Stimulated activated CD4-positive, alpha-beta T cell treated with anti-CD3 and anti-CD28 coated beads, Interleukin-12 subunit alpha, Interleukin-12 subunit beta, amount 100 ng/mL, for 48 hours (primary cell): ENCODE measurements around the gene MCM8.

Experiments used
- DNase-seq, 3 donors: peaks; one replicate each; pipeline ENCODE4 v3.0.0-alpha.2; 2020; ENCODE audit warnings: low read depth in 2 of 3, low spot score in 1 of 3

The MCM8 gene

DNA sequence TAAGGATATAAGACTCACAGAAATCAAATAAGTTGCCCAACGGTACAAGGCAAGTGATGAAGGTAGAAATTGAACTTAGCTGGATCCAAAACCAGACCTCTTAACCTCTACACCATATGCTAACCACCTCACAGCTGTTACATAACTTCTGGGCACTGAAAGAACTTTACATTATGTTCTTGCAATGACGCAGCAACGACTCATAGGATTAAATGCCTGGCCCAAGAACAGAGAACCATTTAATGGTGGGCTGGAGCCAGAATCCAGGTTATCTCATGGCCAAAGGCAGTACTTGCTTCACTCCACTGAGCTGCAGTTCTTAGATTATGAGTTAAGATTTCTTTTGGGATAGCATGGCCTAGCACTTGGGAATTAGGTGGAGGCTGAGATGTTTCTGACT, 4.5 kb upstream of the MCM8 start:
- no peak for DNase-seq

DNA sequence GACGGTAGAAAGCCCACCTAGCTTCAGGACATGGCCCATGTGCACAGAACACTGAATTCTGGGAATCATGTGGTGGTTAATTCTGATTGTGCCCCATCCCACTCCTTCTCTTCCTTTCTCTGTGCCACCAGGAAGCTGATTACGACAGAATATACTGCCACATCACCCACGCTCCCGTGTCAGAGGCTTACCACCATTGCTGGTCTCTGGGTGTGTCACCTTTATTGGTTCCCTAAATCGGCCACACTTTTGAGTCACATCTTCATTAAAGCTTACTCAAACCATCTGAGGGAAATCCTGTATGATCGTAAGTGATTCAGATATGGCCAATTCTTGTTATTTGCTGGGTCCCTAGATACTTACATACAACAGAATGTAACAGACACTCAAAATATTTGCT, 3.2 kb upstream of the MCM8 start:
- peak; percentile 34 to 42 (median 35) for DNase-seq

DNA sequence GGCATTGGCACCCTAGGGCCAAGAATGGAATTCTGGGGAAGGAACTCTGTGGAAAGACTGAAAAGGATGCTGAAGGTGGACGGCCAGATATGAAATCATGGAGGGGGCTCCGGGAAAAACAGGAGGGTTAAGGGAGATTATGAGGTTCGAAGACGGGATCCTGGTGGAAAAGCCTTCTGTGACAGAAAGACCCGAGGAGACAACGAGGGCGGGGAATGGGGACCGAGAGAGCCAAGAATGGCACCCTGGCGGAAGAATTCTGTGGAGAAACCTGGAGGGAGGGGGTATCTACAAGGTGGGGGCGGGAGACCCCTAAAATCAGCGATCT, 545 bp upstream of the MCM8 start:
- DNase-seq, result no peak

DNA sequence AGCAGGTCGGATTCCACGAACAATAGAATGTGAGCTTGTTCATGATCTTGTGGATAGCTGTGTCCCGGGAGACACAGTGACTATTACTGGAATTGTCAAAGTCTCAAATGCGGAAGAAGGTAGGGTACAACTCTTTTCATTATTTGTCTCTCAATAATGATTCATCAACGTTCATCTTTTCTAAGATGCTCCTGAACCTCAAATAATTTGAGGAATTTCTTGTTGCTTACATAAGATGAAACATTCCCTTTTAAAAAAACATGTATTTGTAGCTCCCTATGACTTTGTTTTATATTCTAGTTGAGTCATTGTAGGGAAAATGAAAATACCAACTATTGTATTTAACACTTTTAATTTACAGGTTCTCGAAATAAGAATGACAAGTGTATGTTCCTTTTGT, 17.0 kb downstream of the MCM8 start:
- no peak for DNase-seq

DNA sequence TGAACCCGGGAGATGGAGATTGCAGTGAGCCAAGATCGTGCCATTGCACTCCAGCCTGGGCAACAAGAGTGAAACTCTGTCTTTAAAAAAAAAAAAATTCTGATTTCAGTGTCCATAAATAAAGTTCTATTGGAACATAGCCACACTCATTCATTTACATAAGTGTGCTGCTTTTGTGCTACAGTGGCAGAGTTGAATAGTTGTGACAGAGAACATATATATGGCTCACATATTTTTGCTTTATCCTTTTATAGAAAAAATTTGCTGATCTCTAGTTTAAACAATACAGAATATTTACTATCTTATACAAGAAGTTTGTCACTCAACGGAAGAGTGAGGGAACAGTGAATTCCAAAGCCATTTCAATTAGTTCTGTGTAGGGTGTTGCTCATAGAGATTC, 18.0 kb downstream of the MCM8 start:
- no peak for DNase-seq

DNA sequence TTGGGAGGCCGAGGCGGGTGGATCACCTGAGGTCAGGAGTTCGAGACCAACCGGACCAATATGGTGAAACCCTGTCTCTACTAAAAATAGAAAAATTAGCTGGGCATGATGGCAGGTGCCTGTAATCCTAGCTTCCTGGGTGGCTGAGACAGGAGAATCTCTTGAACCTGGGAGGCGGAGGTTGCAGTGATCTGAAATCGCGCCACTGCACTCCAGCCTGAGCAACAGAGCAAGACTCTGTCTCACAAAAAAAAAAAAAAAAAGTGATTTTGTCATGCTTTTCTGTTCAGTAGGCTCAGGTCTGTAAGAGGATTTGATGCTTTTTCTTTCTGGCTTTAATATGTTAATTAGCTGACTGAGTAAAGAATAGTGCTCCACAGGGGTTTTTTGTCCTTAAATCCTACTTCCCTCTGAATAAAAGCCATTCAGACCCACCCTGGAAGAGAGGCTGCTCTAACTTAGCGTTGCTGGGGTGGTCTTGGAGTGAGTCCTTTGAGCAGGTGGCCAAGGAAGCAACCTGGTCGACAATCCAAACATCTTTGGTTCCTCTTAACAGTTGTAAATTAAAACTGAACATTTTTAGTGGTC, 19.0 kb downstream of the MCM8 start:
- DNase-seq, result no peak

DNA sequence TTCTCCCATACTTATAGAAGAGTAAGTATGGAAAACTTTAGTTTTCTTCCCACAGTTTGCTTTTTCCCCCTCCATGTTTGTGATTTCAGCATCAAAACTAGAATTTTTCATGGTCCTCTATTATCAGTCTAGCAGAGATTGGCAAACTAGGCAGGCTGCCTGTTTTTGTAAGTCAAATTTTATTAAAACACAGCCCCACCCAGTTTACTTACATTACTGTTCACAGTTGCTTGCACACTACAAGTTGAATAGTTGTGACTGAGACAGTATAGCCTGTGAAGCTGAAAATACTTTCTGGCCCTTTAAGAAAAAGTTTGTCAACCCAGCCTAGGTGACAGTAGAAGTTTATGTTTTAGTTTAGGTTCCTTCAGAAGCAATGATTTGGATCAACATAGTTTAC, 19.5 kb downstream of the MCM8 start:
- no peak for DNase-seq

DNA sequence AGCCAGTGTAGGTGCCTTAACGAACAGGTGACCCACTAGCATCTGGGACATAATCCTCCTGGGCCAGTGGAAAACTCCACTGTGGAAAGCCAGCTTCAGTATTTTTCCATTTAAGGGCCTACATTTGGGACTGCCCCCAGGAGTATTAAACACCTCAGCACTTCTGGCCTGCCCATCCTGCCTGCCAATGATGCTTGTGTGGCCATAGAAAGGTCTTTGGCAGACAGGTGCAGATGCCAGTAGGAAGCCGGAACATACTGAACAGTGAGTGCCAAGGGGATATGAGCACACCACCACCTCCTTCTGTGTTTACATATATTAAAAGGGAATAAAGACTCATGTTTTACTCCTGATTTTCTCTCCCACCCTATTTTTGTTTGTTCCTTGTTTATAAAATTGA, 19.9 kb downstream of the MCM8 start:
- no peak for DNase-seq

DNA sequence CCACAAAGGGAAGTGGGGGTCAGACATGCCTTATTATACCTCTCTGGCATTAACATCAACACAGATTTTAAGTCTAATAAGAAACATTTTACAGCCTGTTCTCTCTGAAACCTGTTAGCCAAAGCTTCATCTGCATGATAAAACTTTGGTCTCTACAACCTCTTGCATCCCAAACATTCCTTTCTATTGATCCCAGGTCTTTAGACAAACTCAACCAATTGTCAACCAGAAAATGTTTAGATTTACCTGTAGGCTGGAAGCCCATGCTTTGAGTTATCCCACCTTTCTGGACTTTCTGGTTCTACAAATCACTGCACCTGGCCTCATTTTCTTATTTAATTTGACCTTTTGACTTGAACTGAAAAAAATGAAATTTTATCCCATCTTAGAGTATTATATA, 20.8 kb downstream of the MCM8 start:
- DNase-seq, result no peak

DNA sequence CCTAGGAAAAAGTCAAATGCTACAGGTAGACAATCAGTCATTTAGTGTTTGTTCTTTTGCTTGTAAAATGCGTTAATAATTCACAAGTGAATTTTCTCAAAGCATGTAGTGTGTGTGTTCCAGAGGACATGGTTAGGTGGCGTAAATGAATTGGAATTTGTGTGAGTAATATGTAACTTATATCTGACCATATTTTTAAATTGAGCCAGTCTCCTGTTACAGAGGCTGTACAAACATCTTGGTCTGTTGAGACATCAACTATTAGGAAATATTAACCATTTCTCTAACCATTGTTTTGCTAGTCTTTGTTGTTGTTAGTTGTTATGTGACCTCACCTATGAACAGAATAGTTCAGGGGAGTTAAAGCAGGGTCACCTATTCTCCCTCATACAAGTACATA, 22.7 kb downstream of the MCM8 start:
- no peak for DNase-seq

DNA sequence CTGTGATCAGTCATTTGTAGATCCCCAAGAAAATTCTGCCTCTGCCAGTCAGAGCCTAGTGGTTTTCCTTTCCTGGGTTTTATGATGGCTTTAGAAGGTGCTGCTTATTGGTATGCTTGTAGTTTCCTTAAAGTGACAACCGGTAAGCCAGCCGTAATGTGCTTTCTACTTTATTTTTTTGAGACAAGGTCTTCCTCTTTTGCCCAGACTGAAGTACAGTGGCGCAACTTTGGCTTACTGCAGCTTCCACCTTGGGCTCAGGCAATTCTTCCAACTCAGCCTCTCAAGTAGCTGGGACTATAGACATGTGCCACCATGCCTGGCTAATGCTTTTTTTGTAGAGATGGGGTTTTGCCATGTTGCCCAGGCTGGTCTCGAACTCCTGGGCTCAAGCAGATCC, 23.5 kb downstream of the MCM8 start:
- DNase-seq, result no peak

DNA sequence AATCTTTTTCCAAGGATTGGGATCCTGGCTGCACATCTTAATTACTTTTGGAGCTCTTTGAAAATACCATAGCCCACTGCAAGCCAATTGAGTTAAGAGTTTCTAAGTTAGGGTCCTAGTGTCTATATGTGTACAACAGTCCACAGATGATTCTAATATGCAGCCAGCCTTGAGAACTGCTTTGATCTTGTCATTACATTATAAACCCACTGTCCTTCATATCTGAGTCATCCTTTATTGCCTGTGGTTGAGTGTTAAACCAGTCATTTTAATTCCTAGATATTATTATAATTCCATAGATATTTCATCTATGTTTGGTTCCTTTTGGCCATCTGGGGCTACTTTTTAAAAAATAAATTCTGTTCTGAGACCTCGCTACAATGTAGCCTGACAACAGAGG, 24.1 kb downstream of the MCM8 start:
- no peak for DNase-seq

DNA sequence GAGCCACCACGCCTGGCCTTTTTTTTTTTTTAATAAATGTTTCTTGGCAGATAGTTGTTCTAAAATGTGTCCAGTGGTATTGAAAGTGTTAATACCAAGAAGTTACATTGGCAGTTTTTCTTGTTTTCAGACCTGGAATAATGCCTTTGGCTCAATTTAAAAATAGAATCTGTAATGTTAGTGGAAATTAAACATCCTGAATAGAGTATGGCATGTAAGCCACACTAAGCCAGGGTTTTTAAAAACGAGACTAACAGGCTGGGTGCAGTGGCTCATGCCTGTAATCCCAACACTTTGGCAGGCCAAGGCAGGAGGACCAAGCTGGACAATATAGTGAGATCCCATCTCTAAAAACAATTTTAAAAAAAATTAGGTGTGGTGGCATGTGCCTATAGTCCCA, 25.3 kb downstream of the MCM8 start:
- DNase-seq, result no peak

DNA sequence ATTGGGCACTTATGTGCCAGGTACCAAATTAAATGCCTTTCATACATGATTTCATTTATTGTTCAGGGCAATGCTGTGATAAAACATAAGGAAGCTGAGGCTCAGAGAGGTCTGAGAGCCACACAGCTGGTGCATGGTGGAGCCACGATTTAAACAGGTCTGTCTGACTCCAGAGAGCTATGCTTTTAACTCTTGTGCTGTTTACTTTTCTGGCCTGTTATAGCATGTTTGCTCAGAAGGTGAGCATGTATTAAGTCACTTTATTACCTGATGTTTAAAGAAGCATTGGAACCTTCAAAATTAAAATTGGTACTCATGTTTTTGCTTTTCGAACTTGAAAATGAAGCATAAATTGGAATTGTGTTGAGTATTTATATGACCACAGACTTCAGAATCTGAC, 26.8 kb downstream of the MCM8 start:
- DNase-seq, result no peak

DNA sequence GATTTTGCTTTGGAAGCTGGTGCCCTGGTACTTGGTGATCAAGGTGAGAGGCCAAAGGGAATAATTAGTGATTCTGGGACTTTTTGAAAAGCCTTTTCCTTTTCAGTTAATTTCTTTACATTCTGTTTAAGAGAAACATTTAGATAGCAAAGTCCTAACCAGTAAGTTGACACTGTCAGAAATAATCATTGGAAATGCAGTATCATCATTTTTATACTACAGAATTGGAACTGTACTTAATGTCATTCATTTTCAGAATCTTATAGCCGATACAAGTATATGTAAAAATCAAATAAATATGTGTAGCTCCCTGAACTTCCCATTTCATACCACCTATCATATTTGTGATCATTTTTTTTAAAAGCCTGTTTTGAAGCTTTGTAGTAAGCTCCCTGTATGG, 27.5 kb downstream of the MCM8 start:
- DNase-seq, result no peak

DNA sequence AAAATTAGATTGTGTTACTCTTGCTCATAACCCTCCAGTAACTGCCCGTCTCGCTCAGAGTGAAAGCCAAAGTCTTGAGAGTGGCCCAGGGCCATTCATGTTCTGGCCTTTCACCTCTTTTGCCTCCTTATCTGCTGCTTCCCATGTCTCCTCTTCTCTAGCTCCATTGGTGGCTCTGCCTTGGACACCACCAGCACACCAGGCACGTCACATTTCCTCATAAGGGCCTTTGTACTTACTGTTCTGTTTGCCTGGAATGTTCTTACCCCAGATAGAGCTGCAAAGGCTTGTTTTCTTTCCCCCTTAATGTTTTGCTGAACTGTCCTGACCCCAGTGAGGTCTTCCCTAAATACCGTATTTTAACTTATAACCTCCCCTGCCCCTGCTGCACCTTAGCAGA, 29.3 kb downstream of the MCM8 start:
- DNase-seq, result no peak

DNA sequence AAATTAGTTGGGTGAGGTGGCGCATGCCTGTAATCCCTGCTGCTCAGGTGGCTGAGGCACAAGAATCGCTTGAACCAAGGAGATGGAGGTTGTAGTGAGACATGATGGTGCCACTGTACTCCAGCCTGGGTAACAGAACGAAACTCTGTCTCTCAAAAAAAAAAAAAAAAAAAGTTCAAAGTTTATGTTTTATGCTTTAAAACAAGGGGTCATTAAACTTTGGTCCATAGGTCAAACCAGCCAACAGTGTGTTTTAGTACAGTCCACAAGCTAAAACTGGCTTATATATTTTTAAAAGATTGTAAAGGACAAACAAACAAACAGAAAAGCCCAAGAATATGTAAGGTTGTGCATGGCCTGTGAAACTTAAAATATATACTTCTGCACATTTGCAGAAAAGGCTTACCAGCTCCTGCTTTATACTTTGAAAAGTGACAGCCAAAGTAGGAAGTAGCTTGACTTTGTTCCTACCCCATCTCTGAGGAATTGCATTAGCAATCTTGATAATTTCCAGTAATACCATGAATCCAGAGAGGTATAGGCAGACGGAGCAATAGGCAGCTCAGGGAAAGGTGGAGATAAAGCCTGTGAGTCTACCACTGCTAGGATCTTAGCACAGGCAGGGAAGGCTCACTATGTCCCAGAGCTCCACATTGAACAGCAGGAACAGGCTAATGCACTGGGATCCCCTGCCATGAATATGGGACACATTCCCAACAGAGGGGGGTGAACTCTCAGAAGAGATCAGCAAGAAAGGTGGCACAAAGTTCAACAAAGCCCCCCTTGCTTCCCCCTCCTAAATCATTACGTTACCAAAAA, 30.5 kb downstream of the MCM8 start:
- DNase-seq, result no peak

DNA sequence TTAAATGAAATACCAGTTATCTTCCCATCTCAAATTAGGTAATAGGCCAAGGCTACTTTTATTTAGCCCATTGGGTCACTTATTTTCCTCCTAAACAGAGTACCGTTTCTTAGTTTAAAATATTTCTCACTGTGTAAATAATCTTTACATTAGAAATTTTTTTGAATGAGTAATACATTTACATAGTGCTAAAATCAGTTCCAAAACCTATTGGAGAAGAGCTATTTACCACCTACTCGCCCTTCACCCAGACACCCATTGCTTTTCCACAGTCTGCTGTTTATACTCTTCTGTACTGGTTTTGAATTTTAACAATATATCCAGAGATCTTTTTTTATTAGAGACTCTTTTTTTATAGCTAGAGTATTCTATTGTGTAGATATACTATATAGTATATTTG, 36.9 kb downstream of the MCM8 start:
- no peak for DNase-seq

DNA sequence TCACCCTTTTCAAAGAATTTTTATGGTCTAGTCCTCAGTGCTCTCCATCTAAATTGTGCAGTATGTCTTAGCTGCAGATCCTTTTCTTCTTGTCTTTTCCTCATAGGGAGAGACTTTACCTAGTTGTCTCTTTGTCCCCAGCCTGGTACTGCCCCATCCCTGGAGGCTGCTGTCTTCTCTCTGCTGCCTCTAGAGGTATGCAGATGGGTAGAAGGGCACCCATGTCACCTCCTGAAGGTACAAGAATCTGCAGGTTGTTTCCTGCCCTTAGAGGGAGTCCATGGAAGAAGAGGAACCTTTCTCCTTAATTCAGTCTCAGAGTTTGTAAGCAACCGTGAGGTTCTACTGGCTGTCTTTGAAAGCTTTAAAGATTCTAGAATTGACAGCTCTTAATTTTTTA, 39.1 kb downstream of the MCM8 start:
- DNase-seq, result no peak

DNA sequence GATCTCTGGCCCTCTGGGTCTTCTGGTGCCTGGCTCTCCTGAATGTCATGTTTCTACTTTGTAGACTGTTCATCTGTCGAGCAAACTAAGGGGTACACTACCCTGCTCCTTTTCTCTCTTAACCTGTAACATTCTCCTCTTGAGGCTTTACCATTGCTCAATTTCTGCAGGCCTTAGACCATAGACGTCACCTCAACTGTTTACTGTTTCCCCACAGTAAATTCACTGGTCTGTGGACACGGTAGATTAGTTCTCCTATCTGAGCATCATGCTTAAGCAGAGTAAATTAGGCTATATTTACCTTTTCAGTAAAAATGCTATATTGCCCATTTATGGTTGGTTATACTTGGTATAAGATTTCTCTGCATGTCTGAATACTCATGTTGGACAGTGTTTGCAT, 40.5 kb downstream of the MCM8 start:
- no peak for DNase-seq

DNA sequence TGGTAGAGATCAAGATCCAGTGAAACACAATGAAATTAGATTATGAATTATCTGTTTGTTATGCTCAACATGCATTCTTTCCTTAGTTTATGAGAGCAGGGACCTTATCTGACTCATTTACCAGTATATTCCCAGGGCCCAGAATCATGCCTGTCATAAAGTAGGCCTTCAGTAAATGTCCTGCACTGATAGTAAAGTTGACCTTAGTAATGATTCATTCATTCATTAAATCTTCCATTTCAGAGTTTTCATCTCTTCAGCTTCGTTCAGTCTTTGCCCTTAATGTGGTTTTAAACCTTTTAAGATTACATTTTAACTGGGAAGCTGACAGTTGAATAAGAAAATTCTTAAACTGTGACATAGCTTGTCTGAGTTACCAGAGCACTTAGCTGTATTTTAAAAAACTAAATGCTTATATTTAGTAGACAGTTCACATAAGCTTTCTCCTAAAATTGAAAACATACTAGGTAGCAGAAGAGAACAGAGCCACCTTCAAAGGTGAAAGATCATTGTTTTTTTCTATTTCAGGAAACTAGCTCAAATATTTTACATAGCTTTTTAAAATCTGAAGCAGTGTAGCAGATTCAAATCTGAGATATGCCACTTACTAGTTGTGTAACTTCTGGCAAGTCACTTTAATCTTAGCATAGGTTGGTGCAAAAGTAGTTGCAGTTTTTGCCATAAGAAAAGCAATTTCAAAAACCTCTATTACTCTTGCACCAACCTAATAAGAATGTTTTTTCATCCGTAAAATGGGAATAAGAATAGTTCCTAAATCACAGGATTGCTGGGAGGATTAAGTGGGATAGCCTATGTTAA, 41.4 kb downstream of the MCM8 start:
- DNase-seq, result no peak

DNA sequence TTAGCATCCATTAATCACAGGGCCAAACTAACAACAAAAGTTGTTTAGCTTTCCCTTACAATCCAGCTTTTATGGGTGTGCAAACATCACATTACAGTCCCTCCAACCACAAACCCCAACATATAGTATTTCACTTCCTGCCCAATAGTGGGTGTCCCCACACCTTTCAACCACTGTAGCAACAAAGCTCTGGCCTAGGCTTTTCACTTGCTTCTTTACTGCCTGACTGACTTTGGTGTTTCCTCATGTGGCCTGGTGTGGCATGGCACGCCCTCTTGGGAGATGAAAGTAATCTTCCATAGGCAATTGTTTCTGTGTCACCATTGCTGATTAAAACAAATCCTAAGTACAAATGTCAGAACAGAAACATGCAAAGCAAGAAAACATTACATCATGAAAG, 46.3 kb downstream of the MCM8 start:
- no peak for DNase-seq

DNA sequence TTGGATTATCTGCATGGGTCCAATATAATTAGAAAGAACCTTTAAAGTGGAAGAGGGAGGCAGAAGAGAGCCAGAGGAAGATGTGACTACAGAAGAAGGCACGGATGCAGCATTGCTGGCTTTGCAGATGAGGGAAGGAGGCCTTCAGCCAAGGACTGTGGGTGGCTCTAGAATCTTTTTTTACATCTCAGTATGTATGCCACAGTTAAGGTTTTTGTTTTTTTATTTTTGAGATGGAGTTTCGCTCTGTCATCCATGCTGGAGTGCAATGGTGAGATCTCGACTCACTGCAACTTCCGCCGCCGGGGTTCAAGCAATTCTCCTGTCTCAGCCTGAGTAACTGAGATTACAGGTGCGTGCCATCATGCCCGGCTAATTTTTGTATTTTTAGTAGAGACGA, 49.3 kb downstream of the MCM8 start:
- no peak for DNase-seq
